ENCODE measurements around the gene SMOC2. TPM values are rescaled to one million over a fixed set of nuclear protein-coding genes. Genes with fewer than 3 reads are reported as not detected.

Gene SMOC2
- total and polyA plus RNA-seq, 2 donors from 2014 or later: 6.5 to 13.1 TPM

DNA sequence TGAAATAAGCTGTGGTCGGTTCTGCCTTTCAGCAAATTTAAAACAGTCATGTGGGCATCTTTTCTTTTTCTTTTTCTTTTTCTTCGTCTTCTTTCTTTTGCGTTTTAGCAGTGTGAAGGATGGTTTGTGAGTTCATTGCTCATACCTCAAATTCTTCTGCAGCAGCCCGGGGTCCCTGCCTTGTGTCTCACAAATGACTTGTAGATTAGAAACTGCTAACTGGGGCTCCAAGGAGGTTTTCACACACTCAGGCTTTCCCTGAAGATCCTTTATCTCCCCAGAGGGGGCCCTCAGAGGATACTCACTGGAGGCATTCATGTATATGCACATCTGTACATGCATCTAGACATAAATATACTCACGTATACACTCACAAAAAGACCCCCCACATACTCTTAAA, 1.7 kb downstream of the SMOC2 start:
- H3K36me3 ChIP-seq (ENCODE audit: control insufficient read depth in 2 of 3, insufficient read depth in 3 of 3, low read length in 3 of 3): no peaks in the 10 kb centered on the region
- H3K27ac ChIP-seq (ENCODE audit: low read depth in 2 of 2, low read length in 2 of 2): no peak overlapping the region
- H3K4me1 ChIP-seq (ENCODE audit: control insufficient read depth in 2 of 3, insufficient read depth in 2 of 3, low read depth in 1 of 3, low read length in 3 of 3): no peaks in the 10 kb centered on the region
- H3K27me3 ChIP-seq (ENCODE audit: control insufficient read depth, insufficient read depth, low read length): peaks cover 2% of the 10 kb centered on the region
- H3K9ac ChIP-seq (ENCODE audit: low read length in 3 of 3): no peak overlapping the region
- intact Hi-C loops (cut with DNase I): no loop called here
- TF ChIP-seq, protein P1, sequence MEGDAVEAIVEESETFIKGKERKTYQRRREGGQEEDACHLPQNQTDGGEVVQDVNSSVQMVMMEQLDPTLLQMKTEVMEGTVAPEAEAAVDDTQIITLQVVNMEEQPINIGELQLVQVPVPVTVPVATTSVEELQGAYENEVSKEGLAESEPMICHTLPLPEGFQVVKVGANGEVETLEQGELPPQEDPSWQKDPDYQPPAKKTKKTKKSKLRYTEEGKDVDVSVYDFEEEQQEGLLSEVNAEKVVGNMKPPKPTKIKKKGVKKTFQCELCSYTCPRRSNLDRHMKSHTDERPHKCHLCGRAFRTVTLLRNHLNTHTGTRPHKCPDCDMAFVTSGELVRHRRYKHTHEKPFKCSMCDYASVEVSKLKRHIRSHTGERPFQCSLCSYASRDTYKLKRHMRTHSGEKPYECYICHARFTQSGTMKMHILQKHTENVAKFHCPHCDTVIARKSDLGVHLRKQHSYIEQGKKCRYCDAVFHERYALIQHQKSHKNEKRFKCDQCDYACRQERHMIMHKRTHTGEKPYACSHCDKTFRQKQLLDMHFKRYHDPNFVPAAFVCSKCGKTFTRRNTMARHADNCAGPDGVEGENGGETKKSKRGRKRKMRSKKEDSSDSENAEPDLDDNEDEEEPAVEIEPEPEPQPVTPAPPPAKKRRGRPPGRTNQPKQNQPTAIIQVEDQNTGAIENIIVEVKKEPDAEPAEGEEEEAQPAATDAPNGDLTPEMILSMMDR (IDR thresholded peaks at IDR 0.05; ENCODE audit: borderline replicate concordance, extremely low read depth, insufficient read depth): no peak
- H3K4me3 ChIP-seq (ENCODE audit: low read length in 3 of 3): no peak overlapping the region
- DNase-seq (peak in 1 of 5 donors; percentile 30), FAIRE-seq (no peak)
- no peaks in the 10 kb centered on the region for H3K9me3 ChIP-seq (ENCODE audit: control insufficient read depth in 2 of 3, insufficient read depth in 1 of 3, low read length in 3 of 3)

DNA sequence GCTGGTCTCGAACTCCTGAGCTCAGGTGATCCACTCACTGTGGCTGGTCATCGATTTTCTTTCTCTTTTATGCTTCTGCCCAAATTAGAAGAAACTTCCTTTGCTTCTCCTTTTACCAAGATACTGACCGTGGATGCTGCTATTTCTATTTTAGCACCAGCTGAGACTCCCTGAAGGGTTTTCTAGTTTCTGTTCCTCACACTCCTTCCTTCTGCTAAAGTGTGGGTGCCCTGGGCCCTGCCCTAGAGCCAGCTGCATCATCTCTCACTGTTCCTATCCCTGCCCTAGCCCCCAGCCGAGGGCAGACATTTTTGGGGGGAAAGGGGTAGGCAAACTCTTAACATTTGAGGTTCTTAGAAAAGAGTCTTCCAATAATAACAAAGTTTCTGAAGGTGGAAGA, 6.3 kb downstream of the SMOC2 start:
- H3K36me3 ChIP-seq (ENCODE audit: control insufficient read depth in 2 of 3, insufficient read depth in 3 of 3, low read length in 3 of 3): no peaks in the 10 kb centered on the region
- intact Hi-C loops (cut with DNase I): no loop called here
- TF ChIP-seq, protein P1 (IDR thresholded peaks at IDR 0.05; ENCODE audit: borderline replicate concordance, extremely low read depth, insufficient read depth): no peak
- H3K27me3 ChIP-seq (ENCODE audit: control insufficient read depth, insufficient read depth, low read length): peaks cover 2% of the 10 kb centered on the region
- H3K4me1 ChIP-seq (ENCODE audit: control insufficient read depth in 2 of 3, insufficient read depth in 2 of 3, low read depth in 1 of 3, low read length in 3 of 3): no peaks in the 10 kb centered on the region
- no peak for FAIRE-seq
- DNase-seq: no peak
- no peaks in the 10 kb centered on the region for H3K9me3 ChIP-seq (ENCODE audit: control insufficient read depth in 2 of 3, insufficient read depth in 1 of 3, low read length in 3 of 3)
- no peak overlapping the region for H3K4me3 ChIP-seq (ENCODE audit: low read length in 3 of 3)
- H3K9ac ChIP-seq (ENCODE audit: low read length in 3 of 3): no peak overlapping the region
- no peak overlapping the region for H3K27ac ChIP-seq (ENCODE audit: low read depth in 2 of 2, low read length in 2 of 2)

DNA sequence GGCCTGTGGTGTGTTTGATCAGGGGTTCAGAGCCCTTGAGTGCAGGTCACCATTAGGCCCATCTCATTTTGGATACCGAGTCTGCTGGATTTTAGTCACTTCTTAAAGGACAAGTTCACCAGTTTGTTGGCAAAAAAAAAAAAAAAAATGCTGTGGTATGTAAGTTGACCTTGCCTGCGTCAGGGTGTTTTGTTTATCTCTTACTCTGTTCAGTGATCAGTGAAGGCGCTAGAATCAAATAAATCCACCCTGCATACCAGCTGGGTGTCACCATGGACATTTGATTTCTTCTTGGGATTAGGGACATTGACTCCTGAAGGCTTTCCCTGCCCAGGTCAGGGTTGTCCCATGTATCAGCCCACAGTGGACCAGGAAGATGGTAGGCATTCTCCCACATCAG, 6.7 kb downstream of the SMOC2 start:
- H3K27me3 ChIP-seq (ENCODE audit: control insufficient read depth, insufficient read depth, low read length): peaks cover 2% of the 10 kb centered on the region
- H3K9ac ChIP-seq (ENCODE audit: low read length in 3 of 3): no peak overlapping the region
- H3K4me3 ChIP-seq (ENCODE audit: low read length in 3 of 3): no peak overlapping the region
- DNase-seq (peak in 2 of 5 donors; percentile 47 to 64), FAIRE-seq (no peak)
- intact Hi-C loops (cut with DNase I): no loop called here
- no peaks in the 10 kb centered on the region for H3K9me3 ChIP-seq (ENCODE audit: control insufficient read depth in 2 of 3, insufficient read depth in 1 of 3, low read length in 3 of 3)
- H3K27ac ChIP-seq (ENCODE audit: low read depth in 2 of 2, low read length in 2 of 2): no peak overlapping the region
- TF ChIP-seq, protein P1 (IDR thresholded peaks at IDR 0.05; ENCODE audit: borderline replicate concordance, extremely low read depth, insufficient read depth): no peak
- no peaks in the 10 kb centered on the region for H3K4me1 ChIP-seq (ENCODE audit: control insufficient read depth in 2 of 3, insufficient read depth in 2 of 3, low read depth in 1 of 3, low read length in 3 of 3)
- no peaks in the 10 kb centered on the region for H3K36me3 ChIP-seq (ENCODE audit: control insufficient read depth in 2 of 3, insufficient read depth in 3 of 3, low read length in 3 of 3)

DNA sequence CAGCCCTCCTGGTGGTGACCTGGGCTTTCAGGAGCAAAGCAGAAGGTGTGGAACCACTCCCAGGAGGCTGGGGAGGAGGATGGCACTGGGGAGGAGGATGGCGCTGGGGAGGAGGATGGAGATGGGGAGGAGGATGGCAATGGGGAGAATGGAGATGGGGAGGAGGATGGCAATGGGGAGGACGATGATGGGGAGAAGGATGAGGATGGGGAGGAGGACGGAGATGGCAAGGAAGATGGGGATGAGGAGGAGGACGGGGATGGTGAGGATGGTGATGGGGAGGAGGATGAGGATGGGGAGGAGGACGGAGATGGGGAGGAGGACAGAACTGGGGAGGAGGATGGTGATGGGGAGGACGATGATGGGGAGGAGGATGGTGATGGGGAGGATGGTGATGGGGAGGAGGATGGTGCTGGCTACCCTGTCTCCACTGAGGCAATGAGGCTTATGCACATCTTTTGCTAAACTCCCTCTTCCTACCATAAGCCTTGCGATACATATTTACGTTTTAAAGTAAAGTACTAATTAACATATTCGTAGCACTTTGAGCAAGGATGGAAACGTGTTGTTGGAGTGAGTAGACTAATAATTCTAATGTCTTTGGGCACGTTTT, 7.4 kb downstream of the SMOC2 start:
- Histone ChIP-seq H3K4me1 (ENCODE audit: control insufficient read depth in 2 of 3, insufficient read depth in 2 of 3, low read depth in 1 of 3, low read length in 3 of 3) (no peaks in the 10 kb centered on the region), H3K9me3 (ENCODE audit: control insufficient read depth in 2 of 3, insufficient read depth in 1 of 3, low read length in 3 of 3) (no peaks in the 10 kb centered on the region), H3K36me3 (ENCODE audit: control insufficient read depth in 2 of 3, insufficient read depth in 3 of 3, low read length in 3 of 3) (no peaks in the 10 kb centered on the region), H3K9ac (ENCODE audit: low read length in 3 of 3) (no peak overlapping the region), H3K27me3 (ENCODE audit: control insufficient read depth, insufficient read depth, low read length) (peaks cover 2% of the 10 kb centered on the region), H3K27ac (ENCODE audit: low read depth in 2 of 2, low read length in 2 of 2) (no peak overlapping the region), H3K4me3 (ENCODE audit: low read length in 3 of 3) (no peak overlapping the region)
- intact Hi-C loops (cut with DNase I): no loop called here
- TF ChIP-seq, protein P1 (IDR thresholded peaks at IDR 0.05; ENCODE audit: borderline replicate concordance, extremely low read depth, insufficient read depth): no peak
- DNase-seq (no peak), FAIRE-seq (no peak)
